Activated T-helper 17 cell treated with anti-CD3 and anti-CD28 coated beads, Interleukin-2, amount 50 U/mL, for 72 hours (primary cell): ENCODE results near the gene EBPL. TPM values are rescaled to one million over a fixed set of nuclear protein-coding genes. Genes with fewer than 3 reads are reported as not detected.

Source experiments
- total RNA-seq, 2 donors: library from RNA; stranded (reverse); gene quantifications; one replicate each; pipeline ENCODE4 v1.2.3, GENCODE V29; 2022

The EBPL gene
- total RNA-seq, 2 donors from 2014 or later = 24.0 to 53.5 TPM

Other genes with a start within 250 kb of the EBPL start
- gene CAB39L, start 247.4 kb downstream of the EBPL start, total RNA-seq = 10 to 100 TPM in 1 of 2 donors, 1 to 10 TPM in 1; 5.1 to 13.8 TPM
- 10 to 100 TPM; 14.1 to 16.3 TPM for gene SETDB2, start 247.2 kb downstream of the EBPL start, total RNA-seq
- 10 to 100 TPM; 64.5 to 94.8 TPM for gene PHF11, start 195.5 kb downstream of the EBPL start, total RNA-seq
- 10 to 100 TPM; 16.0 to 16.6 TPM for gene RCBTB1, start 105.9 kb downstream of the EBPL start, total RNA-seq
- gene ARL11, start 63.0 kb downstream of the EBPL start, total RNA-seq = 1 to 10 TPM in 1 of 2 donors, under 1 TPM in 1; 0.89 to 1.0 TPM
- 10 to 100 TPM; 20.3 to 49.5 TPM for gene KPNA3, start 101.2 kb upstream of the EBPL start, total RNA-seq
- gene SPRYD7, start 244.9 kb upstream of the EBPL start, total RNA-seq = 1 to 10 TPM; 3.6 to 5.3 TPM